GM18873 (cell line): ENCODE results near the gene EIF4G2.

Source experiments
- ATAC-seq: cut with Tn5 transposase; IDR thresholded peaks from one replicate; pipeline ENCODE4 v1.9.1; 2021; ENCODE audit warnings: mild to moderate bottlenecking, moderate library complexity, moderate number of reproducible peaks; ENCODE audit not compliant: unreplicated experiment, low FRiP score

The EIF4G2 gene

DNA sequence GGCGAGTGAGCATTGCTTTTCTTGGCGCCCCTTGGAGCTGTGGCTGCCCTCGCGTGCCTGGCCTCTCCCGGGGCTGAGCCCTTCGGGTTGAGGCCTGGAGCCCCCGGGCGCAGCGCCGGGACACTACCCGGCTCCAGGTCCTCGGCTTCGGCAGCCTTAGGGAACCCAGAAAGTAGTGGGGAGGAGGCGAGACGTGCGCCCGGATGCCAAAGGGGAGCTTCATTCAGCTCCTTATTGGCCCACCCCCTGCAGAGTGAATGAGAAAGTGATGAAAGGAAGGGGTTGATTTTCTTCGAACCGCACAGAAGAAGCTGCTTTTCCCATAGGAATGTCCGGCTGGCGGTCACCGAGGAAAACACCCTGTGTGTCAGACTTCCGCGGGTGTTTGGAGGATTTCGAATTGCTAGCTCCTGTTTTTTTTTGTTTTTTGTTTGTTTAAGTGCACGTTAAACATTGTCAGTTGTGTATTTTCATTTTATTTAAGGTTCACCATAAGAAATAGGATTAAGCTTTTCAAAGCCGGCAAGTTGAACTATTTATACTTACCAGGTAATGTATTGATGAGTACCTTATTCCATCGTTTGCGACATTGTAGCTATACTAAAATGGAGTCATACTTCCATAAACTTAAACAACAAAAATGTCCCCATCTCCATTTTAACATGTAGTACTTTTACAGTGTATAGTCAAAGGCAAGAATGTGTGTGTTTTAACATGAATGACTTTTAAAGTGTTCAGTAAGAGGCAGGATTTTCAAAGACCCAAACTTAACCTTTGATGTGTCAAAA lies 841 bp upstream of the EIF4G2 start:
- peak; percentile 17 for ATAC-seq

DNA sequence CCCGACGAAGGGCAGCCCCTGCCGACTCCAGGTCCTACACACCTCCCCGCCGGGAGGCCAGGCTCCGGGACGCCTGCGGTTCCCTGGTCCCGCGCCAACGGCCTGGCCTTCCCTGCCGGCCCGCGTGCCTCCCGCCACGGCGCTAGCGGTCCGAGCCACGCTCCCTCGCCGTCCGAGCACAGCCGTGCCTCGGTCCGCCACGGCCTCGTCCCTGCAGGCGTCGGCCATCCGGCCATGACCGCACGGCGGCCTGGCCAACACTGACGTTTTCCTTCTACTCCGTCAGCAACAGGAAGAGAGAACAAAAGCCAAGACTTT lies 532 bp downstream of the EIF4G2 start:
- ATAC-seq, result no peak

DNA sequence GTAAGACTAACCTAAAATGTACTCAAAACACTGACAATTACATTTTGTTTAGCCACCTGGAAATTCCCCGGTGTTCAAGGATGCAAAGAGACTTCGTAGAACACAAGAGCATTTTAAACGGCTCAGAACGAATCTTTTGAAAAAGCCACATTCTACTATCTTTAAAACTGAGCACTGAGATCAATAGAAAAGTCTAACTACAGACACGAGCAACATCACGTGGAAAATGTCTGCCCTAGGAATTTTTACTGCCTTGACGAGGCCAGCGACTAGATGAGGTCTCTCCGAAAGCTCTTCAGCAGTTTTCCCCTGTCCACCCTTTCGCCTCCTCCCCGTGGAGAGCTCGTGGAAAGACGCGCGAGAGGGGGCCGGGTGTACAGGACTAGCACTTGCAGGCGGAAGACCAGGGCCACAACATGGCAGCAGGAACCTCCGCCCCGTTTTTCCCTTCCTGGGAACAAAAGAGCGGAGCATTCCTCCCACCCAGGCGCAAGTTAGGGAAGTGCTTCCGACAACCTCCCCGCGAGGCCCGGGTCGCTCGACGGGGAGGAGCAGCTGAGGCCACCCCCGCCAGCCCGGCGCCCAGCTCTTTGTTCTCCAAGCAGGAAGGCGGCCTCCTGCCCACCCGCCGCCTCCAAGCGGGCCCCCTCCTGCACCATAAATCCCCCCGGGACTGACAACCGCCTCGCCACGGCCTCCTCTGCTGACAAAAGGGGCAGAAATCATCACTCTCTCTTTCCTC lies 1.1 kb downstream of the EIF4G2 start:
- ATAC-seq, result no peak

DNA sequence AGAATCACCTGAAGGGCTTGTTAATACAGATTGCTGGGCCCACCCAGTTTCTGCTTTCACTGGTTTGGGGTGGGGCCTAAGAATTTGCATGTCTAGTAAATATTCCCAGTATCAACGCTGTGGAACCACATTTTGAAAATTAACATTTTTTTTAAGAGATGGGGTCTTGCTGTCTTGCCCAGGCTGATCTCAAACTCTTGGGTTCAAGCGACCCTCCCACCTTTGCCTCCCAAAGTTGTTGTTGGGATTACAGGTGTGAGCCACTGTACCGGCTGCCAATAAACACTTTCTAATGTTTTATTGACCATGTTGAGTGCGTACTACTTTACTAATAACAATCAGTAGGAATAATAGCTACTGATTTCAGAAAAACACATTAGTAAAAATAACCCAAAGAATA lies 2.5 kb downstream of the EIF4G2 start:
- no peak for ATAC-seq

DNA sequence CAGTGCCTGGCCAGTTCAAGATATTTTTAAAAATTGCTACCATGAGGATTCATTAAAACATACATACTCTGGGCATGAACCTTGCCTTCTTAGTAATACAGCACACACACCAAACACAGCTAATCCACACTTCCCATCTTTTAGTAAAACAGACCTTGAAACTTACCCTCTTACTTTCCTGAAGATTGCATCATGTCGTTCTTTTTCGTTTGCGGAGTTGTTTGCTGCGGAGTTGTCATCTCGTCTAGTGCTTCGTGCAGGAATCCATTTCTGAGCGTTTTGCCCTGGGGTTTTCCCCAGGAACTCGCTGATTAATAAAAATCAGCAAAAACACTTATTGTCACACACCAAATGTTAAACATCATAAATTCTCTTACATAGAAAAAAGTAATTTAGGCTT lies 3.0 kb downstream of the EIF4G2 start:
- no peak for ATAC-seq

DNA sequence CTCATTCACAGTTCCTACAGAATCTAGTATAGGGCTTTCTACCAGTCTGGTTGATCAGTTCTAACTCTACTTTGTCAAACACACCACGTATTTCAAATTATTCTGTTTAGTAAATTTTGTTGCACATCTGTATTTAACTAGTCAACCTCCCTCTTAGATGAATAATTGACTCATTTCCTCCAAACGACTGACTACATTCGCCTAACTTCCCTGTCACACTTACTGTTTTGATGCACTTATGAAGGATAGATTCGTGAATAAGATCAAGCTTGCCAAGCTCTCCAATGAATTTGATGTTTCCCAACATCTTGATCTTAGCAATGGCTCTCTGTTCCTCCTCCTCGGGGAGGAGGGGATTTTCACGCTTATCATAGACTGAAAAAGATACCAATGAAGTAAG lies 5.0 kb downstream of the EIF4G2 start:
- no peak for ATAC-seq

DNA sequence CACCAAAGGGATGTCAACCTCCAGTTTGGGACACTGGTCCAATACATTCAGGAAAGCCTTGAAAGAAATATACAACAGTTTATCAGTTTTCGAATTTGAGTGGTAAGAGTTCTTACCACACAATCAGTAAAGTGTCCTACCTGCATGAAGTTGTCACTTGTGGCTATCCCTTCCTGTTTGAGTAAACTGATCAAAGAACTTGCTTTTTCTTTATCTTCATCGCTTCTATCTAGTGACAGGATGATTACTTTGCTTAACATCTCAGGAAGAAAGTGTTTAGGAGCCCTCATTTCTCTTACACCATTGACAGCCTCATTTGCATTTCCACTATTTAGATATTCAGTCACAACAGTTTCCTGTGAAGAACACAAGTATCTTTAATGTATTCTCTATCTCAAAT lies 8.4 kb downstream of the EIF4G2 start:
- ATAC-seq, result no peak

DNA sequence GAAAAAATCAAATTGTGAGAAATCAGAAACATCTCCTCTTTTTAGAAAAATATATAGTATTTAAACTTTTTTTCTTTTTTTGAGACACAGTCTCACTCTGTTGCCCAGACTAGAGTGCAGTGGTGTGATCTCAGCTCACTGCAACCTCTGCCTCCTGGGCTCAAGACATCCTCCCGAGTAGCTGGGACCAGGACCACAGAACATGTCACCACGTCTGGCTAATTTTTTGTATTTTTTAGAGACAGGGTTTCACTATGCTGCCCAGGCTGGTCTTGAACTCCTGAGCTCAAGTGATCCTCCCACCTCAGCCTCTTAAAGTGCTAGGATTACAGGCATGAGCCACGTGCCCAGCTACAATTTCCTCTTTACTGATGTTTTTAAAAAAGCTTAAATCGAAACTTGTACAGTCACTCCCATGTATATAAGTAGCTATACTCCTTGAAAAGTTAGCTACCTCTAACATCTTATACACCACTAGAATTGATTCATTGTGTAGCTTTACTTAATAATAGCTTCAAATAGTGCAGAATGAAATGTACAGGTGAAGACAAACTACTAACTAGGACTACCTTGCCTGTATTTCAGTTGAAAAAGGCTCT lies 10.3 kb downstream of the EIF4G2 start:
- ATAC-seq, result no peak

DNA sequence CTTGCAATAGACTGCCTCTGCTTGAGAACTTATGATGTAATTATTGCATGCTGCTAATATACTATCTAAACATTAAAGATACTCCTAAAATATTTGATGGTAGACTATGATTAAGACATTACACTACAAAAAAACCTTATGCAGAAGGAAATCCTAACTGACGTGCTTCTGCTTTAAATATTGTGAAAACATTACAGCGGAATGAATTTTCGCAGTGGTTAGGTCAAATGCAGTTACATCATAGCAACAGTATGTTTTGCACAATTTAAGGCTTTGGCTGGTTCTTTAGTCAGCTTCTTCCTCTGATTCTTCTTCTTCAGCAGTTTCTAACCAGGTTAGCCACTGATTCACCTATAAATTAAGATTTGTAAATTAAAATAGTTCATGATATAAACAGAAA lies 11.2 kb downstream of the EIF4G2 start:
- no peak for ATAC-seq

DNA sequence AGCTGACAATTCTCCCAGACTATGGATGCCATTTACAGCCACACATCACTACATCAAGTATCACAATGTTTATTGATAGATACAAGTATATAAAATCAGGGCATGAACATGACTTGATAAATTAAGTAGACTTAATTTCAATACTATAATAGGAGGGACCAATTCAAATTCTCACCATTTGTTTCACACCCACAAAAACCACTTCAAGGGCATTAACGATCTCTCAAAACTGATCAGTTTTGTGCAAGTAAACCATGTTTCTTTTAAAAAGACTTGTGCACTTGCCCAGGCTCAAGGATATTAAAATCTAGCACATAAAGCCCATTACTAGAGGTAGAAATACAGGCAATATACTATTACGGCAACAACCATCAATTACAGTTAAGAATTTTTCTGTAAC lies 11.7 kb downstream of the EIF4G2 start:
- no peak for ATAC-seq

DNA sequence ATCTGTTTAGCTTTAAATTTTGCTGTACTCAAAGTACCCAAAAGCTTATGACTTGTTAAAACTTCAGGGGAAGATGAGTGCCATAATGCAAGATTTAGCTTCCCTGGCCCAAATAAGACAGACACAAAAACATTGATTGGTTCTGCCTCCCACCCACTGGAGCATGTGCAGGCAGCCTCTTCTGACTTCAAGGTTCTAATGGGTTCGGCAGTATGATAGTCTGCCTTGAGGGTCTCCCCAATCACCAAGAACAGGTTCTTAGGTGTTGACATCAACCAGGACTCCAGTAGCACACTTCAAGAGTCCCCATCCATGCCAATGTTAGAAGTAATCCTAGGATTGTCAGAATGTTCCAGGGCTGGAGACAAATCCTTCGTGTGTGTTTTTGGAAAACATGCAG lies 12.5 kb downstream of the EIF4G2 start:
- ATAC-seq, result no peak

DNA sequence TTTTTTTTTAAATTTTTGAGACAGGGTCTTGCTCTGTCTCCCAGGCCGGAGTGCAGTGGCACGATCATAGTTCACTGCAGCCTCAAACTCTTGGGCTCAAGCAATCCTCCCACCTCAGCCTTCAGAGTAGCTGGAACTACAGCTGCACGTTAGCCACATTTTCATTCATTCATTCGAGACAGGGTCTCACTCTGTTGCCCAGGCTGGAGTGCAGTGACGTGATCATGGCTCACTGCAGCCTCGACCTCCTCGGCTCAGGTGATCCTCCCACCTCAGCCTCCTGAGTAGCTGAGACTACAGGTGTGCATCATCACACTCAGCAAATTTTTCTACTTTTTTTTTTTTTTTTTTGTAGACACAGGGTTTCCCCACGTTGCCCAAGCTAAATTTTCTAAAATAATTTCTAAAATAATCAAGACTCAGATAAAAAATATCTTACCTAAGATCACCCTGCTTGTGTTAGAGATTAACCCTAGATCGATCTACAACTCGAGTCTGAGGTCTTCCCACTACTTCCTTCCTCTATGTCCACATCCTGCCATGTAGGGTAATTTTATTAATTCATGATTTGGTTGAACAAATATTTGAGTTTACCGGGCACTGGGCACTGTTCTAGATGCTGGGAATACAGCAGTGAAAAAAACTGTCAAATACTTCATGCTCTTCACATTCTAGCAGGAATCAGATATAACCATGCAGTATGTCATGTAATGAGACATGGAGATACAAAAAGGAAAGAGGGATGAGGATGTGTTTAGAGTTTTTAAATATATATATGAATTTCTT lies 15.1 kb downstream of the EIF4G2 start:
- ATAC-seq, result no peak

DNA sequence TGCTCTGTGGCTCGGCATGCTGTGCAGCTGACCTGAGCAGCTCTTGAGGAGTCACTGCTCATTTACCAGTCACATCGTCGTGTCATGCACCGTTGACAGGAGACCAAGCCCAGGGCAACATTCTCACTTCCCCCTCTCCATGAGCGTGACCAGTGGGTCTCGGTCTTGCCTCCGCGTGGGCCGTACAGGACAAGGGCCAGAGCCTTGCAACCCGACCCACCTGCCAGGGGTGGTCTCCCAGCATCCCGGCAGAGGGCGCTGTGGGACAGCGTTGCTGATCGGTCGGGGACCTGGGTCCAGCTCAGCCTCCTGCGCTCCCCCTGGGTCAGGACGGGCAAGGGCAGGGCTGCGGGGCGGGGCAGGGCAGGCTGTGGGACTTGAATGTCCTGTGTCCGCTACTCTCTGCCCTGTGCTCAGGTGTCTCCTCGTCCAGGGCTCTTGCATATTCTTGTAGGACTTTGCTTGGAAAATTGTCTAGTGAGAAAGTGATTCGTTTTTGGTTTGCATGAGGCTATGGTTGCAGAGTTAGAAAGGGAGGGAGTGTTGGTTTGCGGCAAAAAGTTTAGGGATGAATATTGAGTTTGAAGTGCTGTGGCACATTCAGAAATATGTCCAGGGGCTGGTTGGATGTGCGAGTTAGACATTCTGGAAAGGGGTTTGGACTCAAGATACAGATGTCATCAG lies 16.2 kb downstream of the EIF4G2 start:
- ATAC-seq, result peak; percentile 61

DNA sequence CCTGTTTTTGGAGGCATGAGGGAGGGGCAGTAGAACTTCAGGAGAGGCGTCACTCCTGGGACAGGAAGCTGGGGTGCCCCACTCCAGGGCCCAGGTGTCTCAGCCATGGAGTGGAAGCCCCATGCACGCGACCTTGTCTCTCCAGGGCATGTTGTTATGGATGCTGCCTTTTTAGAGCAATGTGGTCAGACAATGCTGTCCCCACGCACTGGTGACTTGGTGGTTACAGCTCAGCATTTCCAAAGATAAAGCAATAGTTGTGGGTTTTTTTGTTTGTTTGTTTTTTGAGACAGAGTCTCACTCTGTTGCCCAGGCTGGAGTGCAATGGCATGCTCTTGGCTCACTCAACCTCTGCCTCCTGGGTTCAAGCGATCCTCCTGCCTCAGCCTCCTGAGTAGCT lies 22.3 kb downstream of the EIF4G2 start:
- no peak for ATAC-seq

DNA sequence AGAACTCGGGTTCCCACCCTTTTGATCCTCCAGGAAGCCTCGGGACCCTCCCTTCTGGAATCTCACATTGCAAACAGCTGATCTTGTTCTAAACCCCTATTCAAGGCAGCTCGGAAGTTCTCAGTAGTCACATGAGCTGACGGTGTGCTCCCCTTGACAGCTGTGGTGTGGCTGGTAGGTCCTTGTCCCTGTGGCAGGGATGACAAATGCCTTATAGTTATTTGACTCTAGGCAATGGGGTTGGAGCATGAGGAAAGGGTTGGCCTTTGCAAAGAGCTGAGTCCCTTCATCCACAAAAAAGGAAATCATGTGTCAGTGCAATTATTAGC lies 23.6 kb downstream of the EIF4G2 start:
- ATAC-seq, result no peak

DNA sequence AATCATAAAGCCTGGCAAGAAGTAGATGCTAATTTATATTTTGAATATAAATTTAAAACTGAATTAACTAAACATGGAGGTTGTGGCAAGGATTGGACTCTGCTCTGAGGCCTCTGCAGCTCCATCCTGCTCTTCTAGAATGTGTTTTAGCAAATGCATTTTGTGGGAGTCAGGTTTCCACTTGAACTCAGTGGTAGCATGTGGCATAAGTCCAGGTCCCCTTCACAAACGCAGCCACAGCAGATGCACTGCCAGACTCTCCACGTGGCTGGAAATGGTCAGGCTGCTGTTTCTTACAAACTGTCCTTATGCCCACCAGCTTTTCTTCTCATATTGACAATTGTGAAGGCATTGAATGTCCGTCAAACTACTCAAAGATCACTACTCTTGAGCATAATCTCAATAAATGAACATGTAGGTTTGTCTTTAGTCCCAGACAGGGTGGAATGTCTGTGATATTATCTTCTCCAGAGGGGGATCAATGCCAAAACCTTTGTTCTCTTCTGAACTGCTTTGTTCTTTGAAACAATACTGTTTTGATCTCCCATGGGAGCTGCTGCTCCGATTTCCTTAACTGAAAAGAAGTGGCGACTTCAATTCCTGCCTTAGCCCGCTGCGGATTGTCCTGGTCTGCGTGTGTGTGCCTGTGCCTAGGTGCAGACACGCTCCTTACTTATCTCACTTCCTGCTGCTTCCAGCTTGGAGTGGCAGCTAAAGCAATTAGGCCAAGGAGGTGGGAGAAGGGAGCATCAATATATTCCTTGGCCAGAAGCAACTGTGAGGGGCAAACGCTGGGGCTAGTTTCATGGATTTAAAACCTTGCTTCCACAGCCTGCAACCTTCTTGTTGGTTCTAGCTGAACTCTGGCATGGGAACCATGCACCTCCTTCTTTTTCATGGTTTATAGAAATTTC lies 24.2 kb downstream of the EIF4G2 start:
- no peak for ATAC-seq

DNA sequence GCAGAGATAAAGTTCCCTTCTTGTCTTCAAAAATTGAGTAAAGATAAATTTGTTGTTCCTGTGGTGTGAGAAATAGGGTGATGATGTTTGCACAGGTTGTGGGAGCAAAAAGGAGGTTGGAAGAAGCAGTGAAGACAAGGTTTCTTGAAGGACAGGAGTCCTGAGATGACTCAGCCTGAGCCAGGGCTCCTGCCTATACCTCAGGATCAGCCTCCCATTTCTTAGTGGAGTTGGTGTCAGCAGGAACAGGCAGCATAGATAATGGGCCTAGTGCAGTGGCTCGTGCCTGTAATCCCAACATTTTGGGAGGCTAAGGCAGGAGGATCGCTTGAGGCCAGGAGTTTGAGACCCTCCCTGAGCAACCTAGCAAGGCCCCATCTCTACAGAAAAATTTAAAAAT lies 28.7 kb downstream of the EIF4G2 start:
- ATAC-seq, result no peak

DNA sequence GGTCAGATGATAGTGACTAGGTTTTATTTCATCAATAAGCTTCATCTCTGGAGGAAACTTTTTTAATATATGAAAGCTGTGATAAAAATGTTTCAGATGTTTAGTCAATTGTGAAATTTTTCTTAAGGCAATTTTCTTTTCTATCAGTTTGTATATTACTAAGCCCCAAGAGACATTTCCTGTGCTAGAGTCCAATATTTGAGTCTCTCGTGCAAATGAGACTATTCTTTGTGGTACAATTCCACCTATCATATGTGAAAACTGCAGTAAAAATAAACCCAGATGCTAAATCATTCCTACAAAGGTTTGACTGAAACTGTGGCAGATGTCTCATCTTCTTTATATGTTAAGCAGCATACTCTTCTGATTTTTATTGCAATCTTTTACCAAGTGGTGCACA lies 29.6 kb downstream of the EIF4G2 start:
- no peak for ATAC-seq

DNA sequence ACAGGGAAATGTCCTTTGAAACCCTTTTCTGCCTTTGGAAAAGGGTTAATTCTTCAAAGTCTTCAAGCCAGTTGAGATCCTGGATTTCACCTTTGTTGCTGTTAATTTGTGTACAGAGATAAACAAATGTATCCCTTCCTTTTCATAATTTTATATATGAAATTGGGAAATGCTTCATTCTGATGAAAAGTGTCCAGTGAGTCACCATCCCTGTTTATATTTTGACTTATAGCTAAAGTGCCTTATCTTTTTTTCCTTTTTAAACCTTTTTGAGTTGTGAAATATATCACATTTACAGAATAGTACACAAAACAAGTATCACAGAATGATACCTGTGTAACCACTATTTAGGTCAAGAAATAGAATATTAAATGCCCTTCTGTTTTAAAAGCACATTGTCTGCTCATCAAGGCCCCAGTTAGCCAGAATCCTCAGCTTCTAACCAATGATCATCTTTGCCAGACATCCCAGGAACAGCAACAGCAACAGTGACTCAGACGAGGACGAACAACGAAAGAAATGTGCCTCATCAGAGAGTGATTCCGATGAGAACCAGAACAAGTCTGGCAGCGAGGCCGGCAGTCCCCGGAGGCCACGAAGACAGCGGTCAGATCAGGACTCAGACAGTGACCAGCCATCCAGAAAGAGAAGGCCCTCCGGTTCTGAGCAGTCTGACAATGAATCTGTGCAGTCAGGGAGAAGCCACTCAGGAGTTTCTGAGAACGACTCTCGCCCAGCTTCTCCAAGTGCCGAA lies 30.3 kb downstream of the EIF4G2 start:
- no peak for ATAC-seq
